Dermis blood vessel endothelial cell (primary cell): ENCODE results near the gene CBLIF. TPM values are rescaled to one million over a fixed set of nuclear protein-coding genes. Genes with fewer than 3 reads are reported as not detected.
"Not testable (repeated sequence)": the region's sequence is repeated elsewhere in the genome, so short reads cannot be mapped to it uniquely, and the experiment has no call there.

ENCODE experiments used
- DNase-seq: peaks from one replicate; pipeline ENCODE4 v3.0.0; 2010
- total RNA-seq: library from RNA; depleted of rRNA; stranded (reverse); fragments of >200 nt; gene quantifications from 2 replicates; pipeline ENCODE4 v1.2.3, GENCODE V29; 2014

The CBLIF gene
- total RNA-seq, 1 donor from 2014 or later, result not detected

DNA sequence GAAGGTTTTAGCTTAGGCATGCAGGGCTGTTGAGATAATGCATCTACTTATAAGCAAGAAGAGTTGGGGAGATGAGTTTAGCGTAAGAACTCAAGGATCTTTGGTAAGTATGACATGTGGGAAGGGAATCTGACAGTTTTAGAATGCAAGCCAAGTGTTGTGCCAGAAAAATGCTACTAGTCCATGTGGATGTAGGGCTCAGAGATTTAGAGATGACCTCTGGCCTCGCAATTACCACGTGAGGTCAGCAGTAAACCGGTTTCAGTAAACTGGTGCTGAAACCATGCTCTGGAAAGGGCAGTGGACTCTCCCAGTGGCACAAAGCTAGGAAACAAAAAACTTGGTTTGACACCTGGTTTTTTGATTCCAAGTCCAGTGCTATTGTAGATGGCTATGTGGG, 53.7 kb downstream of the CBLIF start:
- no peak for DNase-seq

DNA sequence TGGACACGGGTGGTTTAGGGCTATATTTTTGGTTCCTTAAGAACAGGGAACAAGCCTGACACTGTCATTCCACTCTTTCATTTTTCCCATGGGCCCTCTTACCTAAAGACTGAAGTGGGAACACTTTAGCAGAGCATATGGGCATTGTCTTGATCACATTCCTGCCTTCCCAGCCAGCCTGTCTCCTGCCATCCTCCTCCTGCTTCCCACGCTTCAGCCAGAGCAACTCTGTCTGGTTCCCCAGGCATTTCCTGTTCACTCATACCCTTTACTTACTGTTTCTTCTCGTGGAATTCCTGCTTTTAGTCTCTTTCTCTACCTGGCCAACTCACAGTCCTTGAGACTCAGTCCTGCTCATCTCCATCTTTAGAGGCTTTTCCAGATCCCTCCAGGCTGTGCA, 57.5 kb downstream of the CBLIF start:
- peak; percentile 85 for DNase-seq

DNA sequence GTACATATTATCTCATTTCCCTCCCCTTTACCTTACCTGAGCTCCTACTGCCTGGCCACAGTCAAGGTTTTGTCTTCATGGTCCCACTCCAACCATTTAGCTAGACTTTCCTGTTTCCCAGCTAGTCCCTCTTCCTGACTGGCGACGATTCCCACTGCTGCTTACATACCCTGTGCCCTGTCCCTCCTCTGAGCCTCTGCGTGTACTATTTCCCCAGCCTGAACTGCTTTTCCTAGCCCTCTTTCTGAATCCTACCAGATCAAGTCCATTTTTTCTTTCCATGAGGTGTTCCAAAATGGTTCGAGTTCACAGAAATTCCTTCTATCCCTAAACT, 58.1 kb downstream of the CBLIF start:
- DNase-seq, result no peak

DNA sequence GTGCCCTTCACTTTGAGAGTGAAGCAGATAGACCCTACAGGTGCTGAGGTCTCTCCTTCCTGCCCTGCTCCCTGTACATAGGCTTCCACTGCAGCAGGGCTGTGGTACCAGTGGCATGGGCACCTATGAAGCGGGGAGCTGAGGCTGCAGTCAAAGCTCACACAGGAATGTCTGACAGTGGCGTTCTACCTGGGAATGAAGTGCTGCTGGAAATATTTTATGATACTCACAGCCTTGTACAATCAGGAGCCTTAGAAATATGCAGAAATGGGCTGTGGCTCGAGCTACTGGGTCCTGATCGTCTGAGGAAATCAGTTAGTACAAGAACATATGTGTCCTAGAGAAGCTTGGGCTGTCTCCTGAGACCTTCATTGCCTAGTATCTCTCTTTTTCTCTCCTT, 59.5 kb downstream of the CBLIF start:
- no peak for DNase-seq

DNA sequence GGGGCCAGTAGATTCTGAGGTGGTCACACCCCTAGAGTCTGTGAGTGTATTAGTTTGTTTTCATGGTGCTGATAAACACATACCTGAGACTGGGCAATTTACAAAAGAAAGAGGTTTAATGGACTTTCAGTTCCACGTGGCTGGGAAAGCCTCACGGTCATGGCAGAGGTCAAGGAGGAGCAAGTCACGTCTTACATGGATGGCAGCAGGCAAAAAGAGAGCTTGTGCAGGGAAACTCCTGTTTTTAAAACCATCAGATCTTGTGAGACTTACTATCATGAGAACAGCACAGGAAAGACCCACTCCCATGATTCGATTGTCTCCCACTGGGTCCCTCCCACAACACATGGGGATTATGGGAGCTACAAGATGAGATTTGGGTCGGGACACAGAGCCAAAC, 60.9 kb downstream of the CBLIF start:
- DNase-seq, result not testable (repeated sequence)

DNA sequence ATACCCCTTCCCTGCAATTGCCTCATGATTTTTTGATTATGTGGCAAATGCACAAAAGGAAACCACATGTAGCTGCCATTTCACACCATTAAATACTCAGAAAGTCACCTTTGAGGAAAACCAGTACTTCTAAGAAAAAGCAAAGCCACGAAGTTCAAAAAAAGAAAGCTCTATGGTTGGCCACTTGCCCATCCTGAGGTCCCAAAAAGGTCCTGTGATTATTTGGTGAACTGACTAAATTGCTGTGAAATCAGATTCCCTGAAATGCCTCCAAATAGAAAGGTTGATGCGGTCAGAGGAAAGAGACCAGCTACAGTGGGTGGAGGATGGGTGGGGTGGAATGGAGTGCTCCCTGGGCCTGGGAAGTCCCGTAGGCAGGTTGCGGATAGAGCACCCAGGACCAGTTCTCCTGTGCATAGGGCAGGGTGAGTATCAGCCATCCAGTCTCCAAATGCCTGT, 61.6 kb downstream of the CBLIF start:
- no peak for DNase-seq

DNA sequence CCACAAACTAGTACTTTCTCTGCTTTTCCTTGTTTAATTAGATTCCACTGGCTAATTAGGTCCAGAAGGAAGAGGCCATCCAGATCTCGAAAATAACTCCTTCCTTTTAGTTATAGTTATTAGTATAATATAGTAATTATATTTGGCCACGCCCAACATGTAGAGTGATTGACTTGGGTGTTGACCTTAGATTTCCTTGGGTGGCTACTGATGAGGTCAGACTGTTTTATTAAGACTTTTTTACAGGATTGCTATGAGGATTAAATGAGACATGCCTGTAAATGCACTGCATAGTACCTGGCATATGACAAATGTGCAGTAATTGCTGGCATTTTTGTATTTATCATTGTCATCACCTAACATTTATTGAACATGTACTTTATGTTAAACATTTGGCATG, 63.2 kb downstream of the CBLIF start:
- no peak for DNase-seq

DNA sequence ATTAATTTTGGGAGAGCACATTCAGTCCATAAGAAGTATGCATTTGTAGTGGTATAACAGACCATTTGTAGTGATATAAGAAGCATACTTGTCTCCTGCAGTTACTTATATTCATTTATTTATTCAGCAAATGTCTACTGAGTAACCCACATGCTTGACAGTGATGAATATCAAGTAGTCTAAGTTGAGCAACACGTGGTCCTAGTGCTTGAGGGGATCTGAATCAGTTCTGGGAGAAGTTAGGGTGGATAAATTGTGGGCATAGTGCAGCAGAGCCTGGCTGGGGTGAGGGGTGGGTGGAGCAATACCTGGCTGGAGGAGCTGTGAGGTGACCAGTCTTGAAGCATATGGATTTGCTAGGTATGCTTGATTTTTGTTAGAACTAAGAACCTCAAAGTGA, 65.8 kb downstream of the CBLIF start:
- DNase-seq, result no peak

Other genes starting within 250 kb of the CBLIF start
- gene OSBP, start 229.7 kb downstream of the CBLIF start, total RNA-seq, result 41.5 and 68.4 TPM in 2 replicates
- gene PATL1, start 176.5 kb downstream of the CBLIF start, total RNA-seq, result 6.0 and 13.0 TPM in 2 replicates
- not detected in 2 replicates for gene OR10V1, start 131.7 kb downstream of the CBLIF start, total RNA-seq
- gene STX3, start 90.1 kb downstream of the CBLIF start, total RNA-seq, result 77.5 and 143 TPM in 2 replicates
- 35.9 and 44.5 TPM in 2 replicates for gene MRPL16, start 34.7 kb downstream of the CBLIF start, total RNA-seq
- gene TCN1, start 21.0 kb upstream of the CBLIF start, total RNA-seq, result 0.17 TPM in 1 of 2 replicates, not detected in the other
- not detected in 2 replicates for gene OOSP3, start 33.3 kb upstream of the CBLIF start, total RNA-seq
- gene OOSP1, start 92.9 kb upstream of the CBLIF start, total RNA-seq, result not detected in 2 replicates
- not detected in 2 replicates for gene OOSP4A, start 118.5 kb upstream of the CBLIF start, total RNA-seq
- gene OOSP4B, start 171.7 kb upstream of the CBLIF start, total RNA-seq, result not detected in 2 replicates
- not detected in 2 replicates for gene OOSP2, start 194.9 kb upstream of the CBLIF start, total RNA-seq
- not detected in 2 replicates for gene MS4A3, start 211.2 kb upstream of the CBLIF start, total RNA-seq
- gene MS4A2, start 243.2 kb upstream of the CBLIF start, total RNA-seq, result not detected in 2 replicates